ENCODE measurements around the gene WHAMM. TPM values are rescaled to one million over a fixed set of nuclear protein-coding genes. Genes with fewer than 3 reads are reported as not detected.
"Not testable (repeated sequence)": the region's sequence is repeated elsewhere in the genome, so short reads cannot be mapped to it uniquely, and the experiment has no call there.

WHAMM gene
- total and polyA plus RNA-seq, 5 donors, result 3.2 to 6.6 (median 5.8) TPM

DNA sequence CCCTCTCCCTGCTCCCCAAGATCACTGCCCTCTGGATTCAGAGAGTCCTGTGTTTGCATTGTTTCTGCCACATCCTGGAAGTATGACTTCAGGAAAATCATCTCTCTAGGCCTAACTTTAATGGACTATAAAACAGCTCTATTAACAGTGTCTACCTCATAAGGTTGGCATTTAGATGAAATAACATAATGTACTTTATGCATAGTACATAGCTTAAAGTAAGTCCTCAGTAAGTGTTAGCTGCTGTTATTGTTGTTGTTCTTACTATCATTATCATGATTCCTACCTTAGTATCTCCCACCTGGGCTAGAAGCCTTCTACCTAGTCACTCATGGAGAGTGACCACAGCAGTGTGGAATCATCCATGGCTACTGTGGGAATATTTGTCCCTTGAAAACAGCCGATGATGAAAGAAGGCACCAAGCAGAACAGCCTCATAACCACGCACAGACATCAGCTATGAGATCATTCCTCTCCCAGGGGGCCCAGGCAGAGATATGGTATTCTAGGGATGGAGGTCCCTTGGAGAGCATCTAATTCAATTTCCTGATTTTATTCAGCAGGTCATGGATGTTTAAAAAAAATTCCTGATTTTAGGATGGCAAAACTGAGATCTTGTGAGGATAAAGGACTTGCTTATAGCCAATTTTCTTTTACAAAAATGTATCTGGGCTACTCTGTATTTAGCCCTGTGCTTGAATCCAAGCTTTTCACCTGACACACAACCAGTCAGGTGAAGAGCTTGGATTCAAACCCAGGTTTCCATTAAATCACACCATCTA is 5.4 kb upstream of the WHAMM start:
- H3K27ac ChIP-seq (ENCODE audit: low read length), result peak overlapping the region; percentile 64
- no peaks in the 10 kb centered on the region for H3K27me3 ChIP-seq (ENCODE audit: control insufficient read depth, insufficient read depth)
- peaks cover 2% of the 10 kb centered on the region for H3K4me1 ChIP-seq (ENCODE audit: control insufficient read depth, insufficient read depth, low read length)
- ATAC-seq (no peak), DNase-seq (no peak)
- 57% methylated on average over 2 of the region's 2 CpGs for WGBS
- peak overlapping the region; percentile 63 for H3K4me3 ChIP-seq (ENCODE audit: low read length)
- H3K9me3 ChIP-seq (ENCODE audit: control insufficient read depth, low read length), result no peaks in the 10 kb centered on the region
- intact Hi-C loops (cut with DNase I), result loop anchor here in 1 of 4 donors (10.0 kb wide), 1 partner anchor 269 kb away; no protein-coding TSS in a partner anchor

DNA sequence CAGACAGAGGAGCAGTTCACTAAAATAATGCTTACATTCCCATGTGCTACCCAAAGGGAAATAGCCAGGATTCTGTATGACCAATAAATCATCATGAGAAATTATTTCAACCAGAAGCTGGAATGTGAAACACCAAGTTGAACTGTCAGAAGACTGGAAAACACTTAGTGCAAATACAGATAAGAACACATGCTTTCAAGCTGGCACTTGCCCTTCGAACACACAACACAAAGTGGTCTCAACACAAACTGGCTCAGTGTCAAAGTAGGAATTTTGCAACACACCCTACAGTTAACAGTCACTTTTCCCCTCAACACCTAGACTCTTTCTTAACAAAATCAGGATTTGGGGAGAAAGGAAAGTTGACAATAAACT is 4.9 kb upstream of the WHAMM start:
- 45% methylated on average over 1 of the region's 1 CpG for WGBS
- DNase-seq (no peak), ATAC-seq (no peak)
- Histone ChIP-seq H3K27me3 (ENCODE audit: control insufficient read depth, insufficient read depth) (no peaks in the 10 kb centered on the region), H3K4me3 (ENCODE audit: low read length) (peak overlapping the region; percentile 63), H3K9me3 (ENCODE audit: control insufficient read depth, low read length) (no peaks in the 10 kb centered on the region), H3K4me1 (ENCODE audit: control insufficient read depth, insufficient read depth, low read length) (peaks cover 2% of the 10 kb centered on the region), H3K27ac (ENCODE audit: low read length) (no peak overlapping the region)
- intact Hi-C loops (cut with DNase I), result loop anchor here in 1 of 4 donors (10.0 kb wide), 1 partner anchor 270 kb away; no protein-coding TSS in a partner anchor

DNA sequence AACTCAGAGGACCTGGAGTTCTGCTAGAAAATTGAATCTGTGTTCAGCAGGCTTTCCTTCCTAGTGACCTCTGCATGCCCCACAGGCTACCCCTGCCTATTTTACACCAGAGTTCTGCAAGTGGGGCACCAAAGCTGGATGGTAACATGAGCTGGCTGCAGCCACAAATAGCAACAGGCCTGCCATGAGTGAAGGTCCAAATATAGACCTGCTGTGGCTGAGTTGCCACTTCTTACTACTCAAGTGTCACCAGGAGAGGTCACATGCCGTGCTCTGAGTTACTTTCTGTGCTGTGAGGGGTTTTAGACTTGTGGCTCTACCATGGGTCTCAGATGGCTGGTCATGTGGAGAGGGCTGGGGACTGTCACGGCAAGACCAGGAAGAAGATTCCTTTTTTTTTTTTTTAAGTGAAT is 3.4 kb upstream of the WHAMM start, which contains the start of gene FSD2:
TSS of gene FSD2 (minus strand) at position 76 of the 413 bp plus-strand sequence. CDS start 18,679 bp downstream, outside the sequence.
- ATAC-seq (peak; percentile 30 to 60), DNase-seq (peak; percentile 23 to 69 (median 65))
- peak within 1 kb of the TSS; percentile 63 for H3K4me3 ChIP-seq (ENCODE audit: low read length)
- H3K27me3 ChIP-seq (ENCODE audit: control insufficient read depth, insufficient read depth), result no peaks in the 10 kb centered on the region
- intact Hi-C loops (cut with DNase I), result loop anchor here in 1 of 4 donors (10.0 kb wide), 1 partner anchor 271 kb away; no protein-coding TSS in a partner anchor
- H3K27ac ChIP-seq (ENCODE audit: low read length), result peak within 1 kb of the TSS; percentile 64
- no peaks in the 10 kb centered on the region for H3K9me3 ChIP-seq (ENCODE audit: control insufficient read depth, low read length)
- WGBS, result 46% methylated on average over 2 of the region's 2 CpGs
- no peaks in the 10 kb centered on the region for H3K4me1 ChIP-seq (ENCODE audit: control insufficient read depth, insufficient read depth, low read length)

DNA sequence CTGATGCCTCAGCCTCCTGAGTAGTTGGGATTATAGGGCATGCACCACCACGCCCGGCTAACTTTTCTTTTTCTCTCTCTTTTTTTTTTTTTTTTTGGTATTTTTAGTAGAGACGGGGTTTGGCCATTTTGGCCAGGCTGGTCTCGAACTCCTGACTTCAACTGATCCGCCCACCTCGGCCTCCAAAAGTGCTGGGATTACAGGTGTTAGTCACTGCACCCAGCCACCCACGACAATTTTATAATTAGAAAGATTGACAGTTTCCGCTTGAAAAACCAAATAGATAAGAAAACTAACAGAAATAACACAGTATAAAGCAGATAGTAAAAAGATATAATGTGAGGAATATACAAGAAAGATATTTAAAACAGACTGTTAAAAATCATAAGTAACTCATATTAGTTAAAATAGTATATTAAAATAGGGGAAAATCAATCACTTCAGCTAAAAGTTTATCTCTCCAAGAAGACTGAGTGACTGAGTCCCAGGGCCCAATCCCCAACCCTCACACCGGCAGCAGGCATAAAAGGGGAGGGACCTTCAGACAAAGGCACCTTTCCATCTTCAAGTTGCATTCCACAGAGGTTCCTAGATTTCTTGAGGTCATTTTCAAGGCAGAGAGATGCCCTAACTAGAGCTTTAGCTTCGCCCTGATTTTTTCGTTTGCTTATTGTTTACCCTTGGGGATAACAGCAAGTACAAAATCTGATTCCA is 1.4 kb upstream of the WHAMM start:
- Histone ChIP-seq H3K27me3 (ENCODE audit: control insufficient read depth, insufficient read depth) (no peaks in the 10 kb centered on the region), H3K27ac (ENCODE audit: low read length) (peak overlapping the region; percentile 97), H3K4me1 (ENCODE audit: control insufficient read depth, insufficient read depth, low read length) (no peaks in the 10 kb centered on the region), H3K9me3 (ENCODE audit: control insufficient read depth, low read length) (no peaks in the 10 kb centered on the region), H3K4me3 (ENCODE audit: low read length) (no peak overlapping the region)
- ATAC-seq, result no peak
- DNase-seq, result no peak
- 83% methylated on average over 11 of the region's 11 CpGs for WGBS
- intact Hi-C loops (cut with DNase I), result loop anchor here in 1 of 4 donors (10.0 kb wide), 1 partner anchor 273 kb away; no protein-coding TSS in a partner anchor

DNA sequence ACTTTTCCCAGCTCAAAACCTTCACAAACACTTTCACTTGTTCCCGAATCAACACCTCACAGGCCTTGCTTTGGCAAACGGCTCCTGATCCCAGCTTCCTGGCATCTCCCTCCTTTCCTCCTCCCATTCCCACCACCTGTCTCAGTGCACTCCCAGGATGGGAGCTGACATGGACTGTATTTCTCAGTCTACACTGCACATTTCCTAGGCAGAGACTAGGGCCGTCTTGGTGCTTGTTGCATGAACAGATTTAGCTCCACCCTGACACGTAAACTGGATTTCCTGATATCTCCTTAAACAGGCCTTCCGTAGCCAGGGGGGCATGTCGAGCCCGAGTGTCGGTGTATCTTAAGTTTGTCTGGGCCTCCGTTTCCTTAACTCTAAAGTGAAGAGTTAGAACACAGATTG is 790 bp upstream of the WHAMM start:
- ATAC-seq, result no peak
- H3K9me3 ChIP-seq (ENCODE audit: control insufficient read depth, low read length), result no peaks in the 10 kb centered on the region
- H3K27me3 ChIP-seq (ENCODE audit: control insufficient read depth, insufficient read depth), result no peaks in the 10 kb centered on the region
- H3K4me1 ChIP-seq (ENCODE audit: control insufficient read depth, insufficient read depth, low read length), result no peaks in the 10 kb centered on the region
- intact Hi-C loops (cut with DNase I), result loop anchor here in 1 of 4 donors (10.0 kb wide), 1 partner anchor 274 kb away; no protein-coding TSS in a partner anchor
- DNase-seq, result no peak
- peak overlapping the region; percentile 97 for H3K27ac ChIP-seq (ENCODE audit: low read length)
- no peak overlapping the region for H3K4me3 ChIP-seq (ENCODE audit: low read length)
- WGBS, result 57% methylated on average over 9 of the region's 9 CpGs

DNA sequence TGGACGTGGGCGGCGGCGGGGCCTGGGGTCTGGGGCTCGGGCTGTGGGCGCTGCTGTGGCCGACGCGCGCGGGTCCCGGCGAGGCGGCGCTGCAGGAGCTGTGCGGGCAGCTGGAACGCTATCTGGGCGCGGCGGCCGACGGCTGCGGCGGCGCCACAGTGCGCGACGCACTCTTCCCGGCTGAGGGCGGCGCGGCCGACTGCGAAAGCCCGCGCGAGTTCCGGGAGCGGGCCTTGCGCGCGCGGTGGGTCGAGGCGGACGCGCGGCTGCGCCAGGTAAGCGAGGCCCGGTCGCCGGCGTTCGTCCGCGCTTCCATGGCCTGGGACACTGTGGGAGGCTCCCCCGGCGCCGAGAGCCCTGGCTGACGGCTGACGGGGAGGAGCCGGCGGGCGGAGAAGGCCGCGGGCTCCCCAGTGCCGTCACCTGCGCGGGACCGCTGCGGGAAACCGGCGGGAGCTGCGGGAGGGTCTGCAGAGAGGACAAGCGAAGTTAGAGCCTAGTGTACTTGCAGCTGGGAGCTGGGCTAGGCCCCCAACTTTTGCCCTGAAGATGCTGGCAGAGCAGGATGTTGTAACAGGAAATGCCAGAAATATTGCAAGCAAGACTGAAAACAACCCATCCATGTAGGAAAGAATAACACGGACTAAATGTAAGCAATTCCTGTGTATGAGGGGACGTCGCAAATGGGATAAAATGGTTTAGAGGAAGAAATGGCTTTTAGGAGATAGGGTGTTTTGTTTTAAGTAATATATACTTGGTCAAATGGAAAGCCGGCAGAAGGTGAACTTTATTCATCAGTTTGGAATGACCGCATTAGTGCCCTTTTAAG is 847 bp downstream of the WHAMM start:
- intact Hi-C loops (cut with DNase I), result loop anchor here in 1 of 4 donors (10.0 kb wide), 1 partner anchor 55 kb away; no protein-coding TSS in a partner anchor
- H3K27me3 ChIP-seq (ENCODE audit: control insufficient read depth, insufficient read depth), result no peaks in the 10 kb centered on the region
- H3K4me1 ChIP-seq (ENCODE audit: control insufficient read depth, insufficient read depth, low read length), result no peaks in the 10 kb centered on the region
- peak overlapping the region; percentile 96 for H3K27ac ChIP-seq (ENCODE audit: low read length)
- no peaks in the 10 kb centered on the region for H3K9me3 ChIP-seq (ENCODE audit: control insufficient read depth, low read length)
- peak in 2 of 3 donors; percentile 35 to 72 for DNase-seq
- under 1% methylated on average over 81 of the region's 81 CpGs for WGBS
- ATAC-seq, result peak; percentile 15 to 31
- peak overlapping the region; percentile 77 for H3K4me3 ChIP-seq (ENCODE audit: low read length)

DNA sequence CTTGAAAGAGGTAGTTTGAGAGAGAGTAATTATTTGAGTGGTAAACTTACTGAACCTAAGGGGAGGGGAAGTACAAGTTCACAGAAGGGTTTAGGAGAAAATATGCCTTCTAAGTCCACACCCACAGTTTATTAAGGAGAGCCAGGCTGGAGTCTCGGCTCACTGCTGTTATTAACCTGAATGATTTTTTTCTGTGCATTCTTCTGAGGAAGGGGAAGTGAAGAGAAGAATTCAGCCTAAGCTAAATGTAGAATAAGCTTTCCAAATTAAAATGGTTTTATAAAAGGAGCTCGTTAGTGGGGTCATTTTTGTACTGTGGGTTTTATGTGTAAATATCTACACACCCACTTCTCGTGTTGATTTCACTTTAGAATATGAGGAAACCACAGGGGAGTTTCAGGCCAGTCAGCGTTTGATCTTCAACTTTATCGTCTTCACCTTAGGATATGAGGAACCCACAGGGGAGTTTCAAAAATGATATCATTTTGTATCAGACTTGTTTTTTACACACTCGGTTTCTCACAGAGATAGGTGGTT is 1.5 kb downstream of the WHAMM start:
- Histone ChIP-seq H3K4me1 (ENCODE audit: control insufficient read depth, insufficient read depth, low read length) (no peaks in the 10 kb centered on the region), H3K9me3 (ENCODE audit: control insufficient read depth, low read length) (no peaks in the 10 kb centered on the region), H3K27ac (ENCODE audit: low read length) (peak overlapping the region; percentile 70), H3K27me3 (ENCODE audit: control insufficient read depth, insufficient read depth) (no peaks in the 10 kb centered on the region), H3K4me3 (ENCODE audit: low read length) (peak overlapping the region; percentile 77)
- intact Hi-C loops (cut with DNase I), result loop anchor here in 1 of 4 donors (10.0 kb wide), 1 partner anchor 56 kb away; no protein-coding TSS in a partner anchor
- ATAC-seq (no peak), DNase-seq (no peak)
- 2% methylated on average over 6 of the region's 6 CpGs for WGBS

DNA sequence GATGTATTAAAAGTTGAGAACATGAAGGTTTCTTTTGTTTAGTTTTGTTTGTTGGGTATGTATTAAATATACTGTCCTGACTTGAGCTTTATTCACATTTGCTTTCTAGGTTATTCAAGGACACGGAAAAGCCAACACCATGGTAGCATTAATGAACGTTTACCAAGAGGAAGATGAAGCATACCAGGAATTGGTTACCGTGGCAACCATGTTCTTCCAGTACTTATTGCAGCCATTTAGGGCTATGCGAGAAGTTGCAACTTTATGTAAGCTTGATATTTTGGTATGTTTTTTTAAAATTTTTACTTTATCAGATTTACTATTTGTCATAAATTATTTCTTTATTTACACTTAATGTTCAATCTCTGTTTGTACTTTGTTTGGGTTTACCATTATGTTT is 3.6 kb downstream of the WHAMM start:
- no peaks in the 10 kb centered on the region for H3K4me1 ChIP-seq (ENCODE audit: control insufficient read depth, insufficient read depth, low read length)
- no peak overlapping the region for H3K27ac ChIP-seq (ENCODE audit: low read length)
- DNase-seq, result no peak

DNA sequence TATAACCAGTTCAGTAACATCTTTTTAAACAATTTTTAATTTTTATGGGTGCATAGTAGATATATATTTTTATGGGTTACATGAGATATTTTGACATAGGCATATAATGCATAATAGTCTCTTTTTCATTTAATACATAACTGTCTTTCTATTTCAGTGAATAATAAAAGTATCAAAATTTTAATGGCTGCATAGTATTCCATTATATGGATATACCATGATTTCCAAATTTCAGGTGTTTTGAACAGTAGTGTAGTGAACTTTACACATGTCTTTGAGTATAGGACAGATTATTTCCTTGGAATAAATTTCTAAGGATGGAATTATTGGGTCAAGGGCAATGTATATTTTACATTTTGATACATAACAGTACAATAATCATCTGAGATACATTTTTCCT is 10.7 kb downstream of the WHAMM start:
- no peak overlapping the region for H3K4me3 ChIP-seq (ENCODE audit: low read length)
- intact Hi-C loops (cut with DNase I), result no loop called here
- no peak overlapping the region for H3K27ac ChIP-seq (ENCODE audit: low read length)
- H3K9me3 ChIP-seq (ENCODE audit: control insufficient read depth, low read length), result no peaks in the 10 kb centered on the region
- DNase-seq (no peak), ATAC-seq (no peak)
- H3K27me3 ChIP-seq (ENCODE audit: control insufficient read depth, insufficient read depth), result no peaks in the 10 kb centered on the region
- H3K4me1 ChIP-seq (ENCODE audit: control insufficient read depth, insufficient read depth, low read length), result no peaks in the 10 kb centered on the region

More for the DNA sequence above, 3.6 kb downstream of the WHAMM start:
- no peak for ATAC-seq
- Histone ChIP-seq H3K4me3 (ENCODE audit: low read length) (no peak overlapping the region), H3K27me3 (ENCODE audit: control insufficient read depth, insufficient read depth) (no peaks in the 10 kb centered on the region), H3K9me3 (ENCODE audit: control insufficient read depth, low read length) (no peaks in the 10 kb centered on the region)
- intact Hi-C loops (cut with DNase I), result loop anchor here in 1 of 4 donors (10.0 kb wide), 1 partner anchor 58 kb away; no protein-coding TSS in a partner anchor
- 82% methylated on average over 4 of the region's 4 CpGs for WGBS

DNA sequence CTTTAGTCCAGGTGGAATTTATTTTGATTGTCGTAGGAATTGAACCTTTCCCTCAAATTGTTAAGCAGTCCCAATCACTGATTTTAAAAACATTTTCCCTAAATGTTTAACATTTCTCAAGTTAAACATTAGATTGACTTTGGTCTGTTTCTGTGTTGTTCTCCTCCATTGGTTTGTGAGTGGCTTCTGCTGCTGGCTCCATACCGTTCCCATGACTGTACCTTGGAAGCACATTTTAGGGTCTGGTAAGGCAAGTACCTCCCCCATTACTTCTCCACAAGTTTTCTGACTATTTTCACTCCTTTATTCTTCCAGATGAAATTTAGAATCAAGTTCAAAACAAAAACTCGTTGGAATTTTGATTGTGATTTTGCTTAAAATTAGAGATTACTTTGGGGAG is 12.0 kb downstream of the WHAMM start:
- H3K27me3 ChIP-seq (ENCODE audit: control insufficient read depth, insufficient read depth); DNase-seq; intact Hi-C loops (cut with DNase I); ATAC-seq; H3K9me3 ChIP-seq (ENCODE audit: control insufficient read depth, low read length); H3K4me3 ChIP-seq (ENCODE audit: low read length); H3K27ac ChIP-seq (ENCODE audit: low read length); H3K4me1 ChIP-seq (ENCODE audit: control insufficient read depth, insufficient read depth, low read length): not testable (repeated sequence)
- WGBS, result 81% methylated on average over 3 of the region's 3 CpGs

Data from right cardiac atrium (tissue), 5 donors.